SK-N-SH treated with all-trans-retinoic acid at 6 μM for 48 hours (cell line): ENCODE measurements around the gene CACNA2D3.

ENCODE experiments used
- CSDC2 ChIP-seq: fragments of 250-450 bp; sonication (Bioruptor Pico); IDR thresholded peaks from 2 replicates; pipeline ENCODE4 v1.5.0; 2020; ENCODE audit warnings: mild to moderate bottlenecking, moderate library complexity
- ESRRG ChIP-seq: fragments of 250-450 bp; sonication (Bioruptor Pico); IDR thresholded peaks from 2 replicates; pipeline ENCODE4 v1.6.1; 2021; ENCODE audit warnings: mild to moderate bottlenecking
- GLIS3 ChIP-seq: fragments of 250-450 bp; sonication (Bioruptor Pico); IDR thresholded peaks from 2 replicates; pipeline ENCODE4 v1.5.0; 2020; ENCODE audit warnings: mild to moderate bottlenecking, moderate library complexity
- PATZ1 ChIP-seq: fragments of 250-450 bp; sonication (Bioruptor Pico); IDR thresholded peaks from 2 replicates; pipeline ENCODE4 v1.8.0; 2020; ENCODE audit warnings: mild to moderate bottlenecking, moderate library complexity, borderline replicate concordance
- TCF4 ChIP-seq: fragments of 250-450 bp; sonication (Bioruptor Pico); IDR thresholded peaks from 2 replicates; pipeline ENCODE4 v1.8.0; 2021; ENCODE audit warnings: mild to moderate bottlenecking, moderate library complexity, borderline replicate concordance
- ZFP3 ChIP-seq: fragments of 250-450 bp; sonication (Bioruptor Pico); IDR thresholded peaks from 2 replicates; pipeline ENCODE4 v1.5.0; 2020; ENCODE audit warnings: mild to moderate bottlenecking, moderate library complexity
- TF ChIP-seq, protein P1 (sequence below): fragments of 250-450 bp; sonication (Bioruptor Pico); IDR thresholded peaks from 2 replicates; pipeline ENCODE4 v1.5.1; 2020; ENCODE audit warnings: low read depth, mild to moderate bottlenecking, moderate library complexity

DNA sequence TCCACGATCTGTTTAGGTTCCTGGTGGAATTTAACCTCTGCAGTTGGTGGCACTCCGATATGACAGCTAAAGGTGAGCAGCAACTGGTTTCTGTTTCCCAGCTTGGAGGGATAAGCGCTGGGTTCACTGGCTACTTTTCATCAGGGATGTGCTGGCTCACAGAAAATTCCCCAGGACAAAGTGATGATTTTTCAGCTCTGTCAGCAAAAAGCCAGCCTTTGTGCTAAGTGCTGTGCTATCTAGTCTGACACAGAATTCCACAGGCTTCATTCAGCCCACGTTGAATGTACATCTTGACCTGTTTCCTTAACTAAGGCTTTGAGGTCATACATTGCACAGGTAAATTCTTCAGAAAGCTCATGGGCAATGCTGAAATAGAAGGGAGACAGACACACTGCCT lies 887.0 kb downstream of the CACNA2D3 start:
- no peak for TF ChIP-seq PATZ1 (CRISPR knock-in tag)
- no peak for TF ChIP-seq GLIS3
- TF ChIP-seq, protein P1, sequence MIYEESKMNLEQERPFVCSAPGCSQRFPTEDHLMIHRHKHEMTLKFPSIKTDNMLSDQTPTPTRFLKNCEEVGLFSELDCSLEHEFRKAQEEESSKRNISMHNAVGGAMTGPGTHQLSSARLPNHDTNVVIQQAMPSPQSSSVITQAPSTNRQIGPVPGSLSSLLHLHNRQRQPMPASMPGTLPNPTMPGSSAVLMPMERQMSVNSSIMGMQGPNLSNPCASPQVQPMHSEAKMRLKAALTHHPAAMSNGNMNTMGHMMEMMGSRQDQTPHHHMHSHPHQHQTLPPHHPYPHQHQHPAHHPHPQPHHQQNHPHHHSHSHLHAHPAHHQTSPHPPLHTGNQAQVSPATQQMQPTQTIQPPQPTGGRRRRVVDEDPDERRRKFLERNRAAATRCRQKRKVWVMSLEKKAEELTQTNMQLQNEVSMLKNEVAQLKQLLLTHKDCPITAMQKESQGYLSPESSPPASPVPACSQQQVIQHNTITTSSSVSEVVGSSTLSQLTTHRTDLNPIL (CRISPR knock-in tag), result no peak
- no peak for TF ChIP-seq CSDC2
- no peak for TF ChIP-seq TCF4 (CRISPR knock-in tag)
- no peak for TF ChIP-seq ESRRG (CRISPR knock-in tag)
- TF ChIP-seq ZFP3, result no peak
